ENCODE measurements around the gene AGBL2. TPM values are rescaled to one million over a fixed set of nuclear protein-coding genes. Genes with fewer than 3 reads are reported as not detected.
"Not testable (repeated sequence)": the region's sequence is repeated elsewhere in the genome, so short reads cannot be mapped to it uniquely, and the experiment has no call there.

The AGBL2 gene, protein sequence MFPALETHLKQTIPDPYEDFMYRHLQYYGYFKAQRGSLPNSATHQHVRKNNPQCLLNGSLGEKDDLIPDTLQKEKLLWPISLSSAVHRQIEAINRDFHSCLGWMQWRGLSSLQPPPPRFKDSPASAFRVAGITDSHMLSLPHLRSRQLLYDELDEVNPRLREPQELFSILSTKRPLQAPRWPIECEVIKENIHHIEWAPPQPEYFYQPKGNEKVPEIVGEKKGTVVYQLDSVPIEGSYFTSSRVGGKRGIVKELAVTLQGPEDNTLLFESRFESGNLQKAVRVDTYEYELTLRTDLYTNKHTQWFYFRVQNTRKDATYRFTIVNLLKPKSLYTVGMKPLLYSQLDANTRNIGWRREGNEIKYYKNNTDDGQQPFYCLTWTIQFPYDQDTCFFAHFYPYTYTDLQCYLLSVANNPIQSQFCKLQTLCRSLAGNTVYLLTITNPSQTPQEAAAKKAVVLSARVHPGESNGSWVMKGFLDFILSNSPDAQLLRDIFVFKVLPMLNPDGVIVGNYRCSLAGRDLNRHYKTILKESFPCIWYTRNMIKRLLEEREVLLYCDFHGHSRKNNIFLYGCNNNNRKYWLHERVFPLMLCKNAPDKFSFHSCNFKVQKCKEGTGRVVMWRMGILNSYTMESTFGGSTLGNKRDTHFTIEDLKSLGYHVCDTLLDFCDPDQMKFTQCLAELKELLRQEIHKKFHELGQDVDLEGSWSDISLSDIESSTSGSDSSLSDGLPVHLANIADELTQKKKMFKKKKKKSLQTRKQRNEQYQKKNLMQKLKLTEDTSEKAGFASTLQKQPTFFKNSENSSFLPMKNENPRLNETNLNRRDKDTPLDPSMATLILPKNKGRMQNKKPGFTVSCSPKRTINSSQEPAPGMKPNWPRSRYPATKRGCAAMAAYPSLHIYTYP
- total RNA-seq = not detected

DNA sequence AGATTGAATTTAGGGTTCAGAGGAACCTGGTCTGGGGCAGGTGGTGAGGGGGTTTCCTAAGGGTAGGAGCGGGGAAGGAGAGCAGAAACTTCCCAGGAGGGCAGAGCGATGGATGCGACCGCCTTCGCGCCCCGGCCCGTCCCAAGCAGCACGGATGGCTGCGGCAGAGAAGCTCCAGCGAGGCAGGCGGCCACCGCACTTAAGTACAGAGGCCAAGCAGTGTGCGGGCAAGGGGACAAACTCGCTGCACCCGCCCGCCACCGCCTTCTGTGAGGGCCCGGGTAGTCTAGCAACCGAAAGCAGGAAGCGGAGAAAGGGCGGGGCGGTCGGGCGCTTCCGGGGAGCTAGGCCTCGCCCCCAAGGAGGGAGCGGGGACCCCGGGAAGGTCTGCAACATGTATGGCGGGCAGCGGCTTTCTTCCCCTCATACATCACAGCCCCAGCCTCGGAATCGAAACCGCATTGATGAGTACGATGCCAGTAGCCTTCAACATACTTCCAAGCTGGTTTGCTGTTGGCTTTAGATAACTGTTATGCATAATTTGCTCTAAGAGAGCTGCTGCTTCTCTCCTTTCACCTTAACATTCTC, at the start of gene AGBL2:
Gene AGBL2, minus strand, starts transcription at position 288 of the 588 bp plus-strand sequence. CDS start 719 bp downstream, outside the sequence.
- Histone ChIP-seq H3K4me3 (peak within 1 kb of the TSS; percentile 61 to 82 (median 72)), H3K27ac (peak within 1 kb of the TSS; percentile 8 to 65 (median 52)), H3K27me3 (no peaks in the 10 kb centered on the region), H3K4me1 (peaks cover 0 to 4% of the 10 kb centered on the region in 2 donors), H3K36me3 (peaks cover 3 to 43% of the 10 kb centered on the region in 2 donors), H3K9me3 (no peaks in the 10 kb centered on the region)
- DNase-seq (peak; percentile 9 to 46), ATAC-seq (peak in 1 of 2 donors; percentile 68)
- no peak for TF ChIP-seq POLR2A (IDR thresholded peaks at IDR 0.05)
- TF ChIP-seq, protein P1, sequence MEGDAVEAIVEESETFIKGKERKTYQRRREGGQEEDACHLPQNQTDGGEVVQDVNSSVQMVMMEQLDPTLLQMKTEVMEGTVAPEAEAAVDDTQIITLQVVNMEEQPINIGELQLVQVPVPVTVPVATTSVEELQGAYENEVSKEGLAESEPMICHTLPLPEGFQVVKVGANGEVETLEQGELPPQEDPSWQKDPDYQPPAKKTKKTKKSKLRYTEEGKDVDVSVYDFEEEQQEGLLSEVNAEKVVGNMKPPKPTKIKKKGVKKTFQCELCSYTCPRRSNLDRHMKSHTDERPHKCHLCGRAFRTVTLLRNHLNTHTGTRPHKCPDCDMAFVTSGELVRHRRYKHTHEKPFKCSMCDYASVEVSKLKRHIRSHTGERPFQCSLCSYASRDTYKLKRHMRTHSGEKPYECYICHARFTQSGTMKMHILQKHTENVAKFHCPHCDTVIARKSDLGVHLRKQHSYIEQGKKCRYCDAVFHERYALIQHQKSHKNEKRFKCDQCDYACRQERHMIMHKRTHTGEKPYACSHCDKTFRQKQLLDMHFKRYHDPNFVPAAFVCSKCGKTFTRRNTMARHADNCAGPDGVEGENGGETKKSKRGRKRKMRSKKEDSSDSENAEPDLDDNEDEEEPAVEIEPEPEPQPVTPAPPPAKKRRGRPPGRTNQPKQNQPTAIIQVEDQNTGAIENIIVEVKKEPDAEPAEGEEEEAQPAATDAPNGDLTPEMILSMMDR (IDR thresholded peaks at IDR 0.05 in 4 of 5, conservative IDR thresholded peaks at IDR 0.05 in 1 of 5) = no peak
- intact Hi-C loops (cut with DNase I; ENCODE audit: low total_unique reads) = loop anchor here (5.0 kb wide), 1 partner anchor 73 kb away; the partner anchor contains the start of gene MTCH2
- in situ Hi-C loops (cut with MboI; ENCODE audit: low sequenced_read_pairs in 4 of 4) = no loop called here

DNA sequence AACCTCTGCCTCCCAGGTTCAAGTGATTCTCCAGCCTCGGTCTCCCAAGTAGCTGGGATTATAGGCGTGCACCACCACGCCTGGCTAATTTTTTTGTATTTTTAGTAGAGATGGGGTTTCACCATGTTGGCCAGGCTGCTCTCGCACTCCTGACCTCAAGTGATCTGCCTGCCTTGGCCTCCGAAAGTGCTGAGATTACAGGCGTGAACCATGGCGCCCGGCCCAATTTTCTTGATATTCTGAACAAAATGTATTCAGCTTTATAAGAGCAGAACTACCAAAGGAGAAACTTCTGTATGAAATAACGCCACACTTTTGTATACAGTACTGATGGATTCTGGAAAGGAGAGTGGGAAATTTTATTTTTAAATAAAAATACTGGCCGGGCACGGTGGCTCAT, 44.1 kb upstream of the AGBL2 start:
- ATAC-seq; H3K9me3 ChIP-seq; H3K27ac ChIP-seq; H3K27me3 ChIP-seq; DNase-seq; H3K4me3 ChIP-seq; H3K4me1 ChIP-seq; intact Hi-C loops (cut with DNase I; ENCODE audit: low total_unique reads): not testable (repeated sequence)
- in situ Hi-C loops (cut with MboI; ENCODE audit: low sequenced_read_pairs in 4 of 4) = loop anchor here in 1 of 4 donors (25.0 kb wide), 1 partner anchor 122 kb away; the partner anchor contains the start of gene MTCH2
- H3K36me3 ChIP-seq = peaks cover 2 to 75% of the 10 kb centered on the region in 2 donors

DNA sequence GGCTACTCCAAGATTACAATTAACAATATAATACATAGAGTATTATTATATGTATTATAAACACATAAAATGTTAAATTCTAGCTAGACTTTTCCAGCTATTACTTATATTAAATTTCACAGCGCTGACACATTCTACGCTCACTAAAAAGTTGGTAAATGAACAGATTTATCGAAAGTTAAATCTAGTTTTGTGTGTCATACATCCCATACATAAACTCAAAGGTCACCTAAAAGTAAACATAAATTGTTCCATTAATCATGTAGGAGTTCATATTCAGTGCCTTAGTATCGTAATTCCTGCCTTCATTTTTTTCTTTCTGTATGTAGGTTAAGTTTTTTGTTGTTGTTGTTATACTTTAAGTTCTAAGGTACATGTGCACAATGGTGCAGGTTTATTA, 41.0 kb upstream of the AGBL2 start:
- Histone ChIP-seq H3K27ac (no peak overlapping the region), H3K9me3 (no peaks in the 10 kb centered on the region), H3K36me3 (peaks cover 2 to 79% of the 10 kb centered on the region in 2 donors), H3K4me1 (no peaks in the 10 kb centered on the region), H3K27me3 (no peaks in the 10 kb centered on the region), H3K4me3 (no peak overlapping the region)
- in situ Hi-C loops (cut with MboI; ENCODE audit: low sequenced_read_pairs in 4 of 4) = loop anchor here in 1 of 4 donors (25.0 kb wide), 1 partner anchor 119 kb away; the partner anchor contains the start of gene MTCH2
- TF ChIP-seq, protein P1 (IDR thresholded peaks at IDR 0.05 in 4 of 5, conservative IDR thresholded peaks at IDR 0.05 in 1 of 5) = no peak
- TF ChIP-seq POLR2A (IDR thresholded peaks at IDR 0.05) = no peak
- intact Hi-C loops (cut with DNase I; ENCODE audit: low total_unique reads) = no loop called here
- DNase-seq (no peak), ATAC-seq (no peak)

DNA sequence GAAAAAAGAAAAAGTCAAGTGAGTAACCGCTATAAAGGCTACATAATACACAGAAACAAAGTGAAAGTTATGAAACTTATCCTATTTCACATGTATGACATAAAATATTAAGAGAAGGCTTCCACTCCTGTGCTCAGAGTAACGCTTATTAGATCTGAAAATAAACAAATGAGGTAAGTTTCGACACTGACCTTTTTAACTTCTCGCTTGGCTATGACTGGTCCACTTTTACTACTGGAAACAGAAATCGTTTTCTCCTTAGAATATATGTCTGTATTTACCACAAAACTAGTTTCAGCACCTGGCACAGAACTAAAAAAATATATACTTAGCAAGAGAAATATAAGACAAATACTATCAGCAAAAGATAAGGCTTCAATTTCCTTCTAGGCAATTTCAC, 35.6 kb upstream of the AGBL2 start:
- Histone ChIP-seq H3K27ac (no peak overlapping the region), H3K4me1 (no peaks in the 10 kb centered on the region), H3K27me3 (no peaks in the 10 kb centered on the region), H3K36me3 (peaks cover 8 to 88% of the 10 kb centered on the region in 2 donors), H3K9me3 (no peaks in the 10 kb centered on the region), H3K4me3 (no peak overlapping the region)
- TF ChIP-seq POLR2A (IDR thresholded peaks at IDR 0.05) = no peak
- TF ChIP-seq, protein P1 (IDR thresholded peaks at IDR 0.05 in 4 of 5, conservative IDR thresholded peaks at IDR 0.05 in 1 of 5) = no peak
- ATAC-seq (no peak), DNase-seq (no peak)
- intact Hi-C loops (cut with DNase I; ENCODE audit: low total_unique reads) (no loop called here), in situ Hi-C loops (cut with MboI; ENCODE audit: low sequenced_read_pairs in 4 of 4) (loop anchor here in 1 of 4 donors (25.0 kb wide), 1 partner anchor 113 kb away; the partner anchor contains the start of gene MTCH2)

DNA sequence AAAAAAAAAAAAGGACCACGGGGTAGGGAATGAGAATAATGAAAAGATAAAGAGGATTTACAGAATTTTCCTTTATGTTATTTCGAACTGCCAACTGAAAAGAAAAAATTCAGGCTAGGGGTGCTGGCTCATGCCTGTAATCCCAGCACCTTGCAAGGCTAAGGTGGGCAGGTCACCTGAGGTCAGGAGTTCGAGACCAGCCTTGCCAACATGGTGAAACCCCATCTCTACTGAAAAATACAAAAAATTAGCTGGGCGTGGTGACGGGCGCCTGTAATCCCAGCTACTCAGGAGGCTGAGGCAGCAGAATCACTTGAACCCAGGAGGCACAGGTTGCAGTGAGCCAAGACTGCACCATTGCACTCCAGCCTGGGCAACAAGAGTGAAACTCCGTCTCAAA, 27.3 kb upstream of the AGBL2 start:
- H3K9me3 ChIP-seq; H3K27me3 ChIP-seq; ATAC-seq; H3K4me3 ChIP-seq; intact Hi-C loops (cut with DNase I; ENCODE audit: low total_unique reads); in situ Hi-C loops (cut with MboI; ENCODE audit: low sequenced_read_pairs in 4 of 4); H3K27ac ChIP-seq; H3K4me1 ChIP-seq; DNase-seq: not testable (repeated sequence)
- peaks cover 5 to 87% of the 10 kb centered on the region in 2 donors for H3K36me3 ChIP-seq

DNA sequence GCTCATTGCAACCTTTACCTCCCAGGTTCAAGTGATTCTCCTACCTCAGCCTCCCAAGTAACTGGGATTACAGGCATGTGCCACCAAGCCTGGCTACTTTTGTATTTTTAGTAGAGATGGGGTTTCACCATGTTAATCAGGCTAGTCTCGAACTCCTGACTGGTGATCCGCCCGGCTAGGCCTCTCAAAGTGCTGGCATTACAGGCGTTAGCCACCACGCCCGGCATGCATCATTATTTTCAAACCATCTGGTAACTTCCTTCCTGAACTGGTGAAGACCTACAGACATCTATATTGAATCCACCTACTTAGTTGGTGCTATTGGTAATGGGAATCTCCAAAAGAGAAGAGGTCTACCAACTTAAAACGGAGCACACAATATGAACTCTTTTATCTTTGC, 22.6 kb upstream of the AGBL2 start:
- in situ Hi-C loops (cut with MboI; ENCODE audit: low sequenced_read_pairs in 4 of 4); ATAC-seq; H3K4me3 ChIP-seq; H3K4me1 ChIP-seq; intact Hi-C loops (cut with DNase I; ENCODE audit: low total_unique reads); H3K27me3 ChIP-seq; H3K9me3 ChIP-seq; H3K27ac ChIP-seq; DNase-seq: not testable (repeated sequence)
- H3K36me3 ChIP-seq = peaks cover 9 to 87% of the 10 kb centered on the region in 2 donors
